ENCODE results near the gene ZNF302.
"Not testable (repeated sequence)": the region's sequence is repeated elsewhere in the genome, so short reads cannot be mapped to it uniquely, and the experiment has no call there.

The ZNF302 gene

GRCh38 chr19:34673590-34673989 is 3.9 kb upstream of the ZNF302 start:
- DNase-seq, result no peak

GRCh38 chr19:34675250-34675649 is 2.2 kb upstream of the ZNF302 start:
- no peak for DNase-seq

GRCh38 chr19:34675919-34676318 is 1.6 kb upstream of the ZNF302 start:
- no peak for DNase-seq

GRCh38 chr19:34676697-34677385 is 637 bp upstream of the ZNF302 start, which contains the start of gene SCGB2B2:
Gene SCGB2B2, minus strand, starts transcription at chr19:34677159. Its CDS starts 82,596 bp downstream, at chr19:34594563.
- DNase-seq, result peak; percentile 53 to 92 (median 69)

GRCh38 chr19:34678085-34678412 is 571 bp downstream of the ZNF302 start:
- DNase-seq, result no peak

GRCh38 chr19:34678421-34678820 is 943 bp downstream of the ZNF302 start:
- no peak for DNase-seq

- DNase-seq, result no peak
Observed at GRCh38 chr19:34681478-34681877, 4.0 kb downstream of the ZNF302 start.

- not testable (repeated sequence) for DNase-seq
Observed at GRCh38 chr19:34685266-34685665, 7.8 kb downstream of the ZNF302 start.

GRCh38 chr19:34686455-34686854 is 9.0 kb downstream of the ZNF302 start:
- DNase-seq, result no peak

- DNase-seq, result no peak
Observed at GRCh38 chr19:34687348-34687747, 9.9 kb downstream of the ZNF302 start.

- DNase-seq, result no peak
Observed at GRCh38 chr19:34688592-34688991, 11.1 kb downstream of the ZNF302 start.

- no peak for DNase-seq
Observed at GRCh38 chr19:34690372-34690771, 12.9 kb downstream of the ZNF302 start.

GRCh38 chr19:34692549-34692948 is 15.1 kb downstream of the ZNF302 start:
- no peak for DNase-seq

- no peak for DNase-seq
Observed at GRCh38 chr19:34707661-34708060, 30.2 kb downstream of the ZNF302 start.

GRCh38 chr19:34711890-34712289 is 34.4 kb downstream of the ZNF302 start:
- no peak for DNase-seq

- peak in 4 of 5 donors; percentile 32 to 66 (median 56) for DNase-seq
Observed at GRCh38 chr19:34712395-34713261, 35.1 kb downstream of the ZNF302 start.

GRCh38 chr19:34713262-34713637 is 35.8 kb downstream of the ZNF302 start:
- DNase-seq, result no peak

- DNase-seq, result no peak
Observed at GRCh38 chr19:34715357-34715756, 37.9 kb downstream of the ZNF302 start.

- no peak for DNase-seq
Observed at GRCh38 chr19:34722353-34722752, 44.9 kb downstream of the ZNF302 start.

- no peak for DNase-seq
Observed at GRCh38 chr19:34725400-34725799, 47.9 kb downstream of the ZNF302 start.

GRCh38 chr19:34731019-34731829 is 53.7 kb downstream of the ZNF302 start:
- no peak for DNase-seq

GRCh38 chr19:34731964-34732363 is 54.5 kb downstream of the ZNF302 start:
- no peak for DNase-seq

- no peak for DNase-seq
Observed at GRCh38 chr19:34732612-34733211, 55.2 kb downstream of the ZNF302 start.

All from T-helper 1 cell (primary cell).